Choroid plexus epithelial cell (primary cell): ENCODE results near the gene UBE3D.

ENCODE experiments used
- DNase-seq: peaks from one replicate; pipeline ENCODE4 v3.0.0-alpha.2; 2010; ENCODE audit warnings: low read depth
- H3K4me3 ChIP-seq: 2 replicates; pipeline ENCODE4 v1.5.1; 2011; ENCODE audit warnings: low read depth, mild to moderate bottlenecking, control low read depth, low read length, moderate library complexity
- CTCF ChIP-seq: conservative IDR thresholded peaks from 2 replicates; pipeline ENCODE4 v1.5.1; 2011; ENCODE audit warnings: low read depth, mild to moderate bottlenecking, control low read depth, inconsistent platforms, low read length, moderate library complexity

The UBE3D gene

GRCh38 chr6:82996156-82996555, 69.5 kb downstream of the UBE3D start:
- no peak overlapping the region for H3K4me3 ChIP-seq
- no peak for TF ChIP-seq CTCF
- no peak for DNase-seq

DNA sequence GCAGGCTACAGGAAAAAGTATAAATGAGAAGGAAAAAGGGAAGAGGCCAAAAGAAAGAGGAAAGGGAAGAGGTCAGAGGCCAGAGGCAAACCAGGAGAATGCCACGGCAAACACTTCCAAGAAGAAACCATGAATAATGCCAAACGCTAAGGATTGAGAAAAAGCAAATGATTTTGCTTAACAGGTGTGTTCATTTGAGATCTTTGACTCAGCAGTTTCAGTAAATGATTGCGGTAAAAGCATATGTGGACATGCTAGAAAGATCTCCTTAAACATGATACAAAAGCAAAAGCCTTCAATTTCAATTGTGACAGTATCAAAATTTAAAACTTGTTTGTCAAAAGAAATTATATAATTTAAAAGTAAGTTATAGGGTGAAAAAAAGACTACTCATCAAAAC, 70.6 kb downstream of the UBE3D start:
- no peak for DNase-seq
- TF ChIP-seq CTCF = no peak
- no peak overlapping the region for H3K4me3 ChIP-seq

DNA sequence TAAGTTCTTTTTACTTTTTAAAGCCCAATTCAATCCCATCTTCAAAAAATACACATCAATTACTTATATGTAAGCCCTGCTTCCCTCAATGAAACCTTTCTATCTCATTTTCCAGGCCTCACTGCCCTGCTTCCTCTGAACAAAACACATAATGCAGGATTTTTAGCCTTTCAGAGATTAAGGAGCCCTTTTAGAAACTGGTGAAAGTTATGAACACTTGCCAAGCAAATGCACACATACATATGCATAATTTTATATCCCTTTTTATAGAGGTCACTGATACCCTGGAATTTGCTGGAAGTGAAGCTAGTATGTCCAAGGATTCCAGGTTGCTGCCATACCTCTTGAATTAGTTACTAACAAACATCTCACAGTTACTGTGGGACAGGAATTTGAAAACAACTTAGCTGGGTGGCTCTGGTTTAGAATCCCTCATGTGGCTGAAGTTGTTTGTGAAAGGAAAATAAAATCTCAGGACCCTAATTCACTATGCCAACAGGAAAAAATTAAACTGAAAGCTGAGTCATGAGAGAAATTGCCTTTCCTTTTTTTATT, 75.8 kb downstream of the UBE3D start:
- H3K4me3 ChIP-seq = no peak overlapping the region
- DNase-seq = no peak
- TF ChIP-seq CTCF = no peak

DNA sequence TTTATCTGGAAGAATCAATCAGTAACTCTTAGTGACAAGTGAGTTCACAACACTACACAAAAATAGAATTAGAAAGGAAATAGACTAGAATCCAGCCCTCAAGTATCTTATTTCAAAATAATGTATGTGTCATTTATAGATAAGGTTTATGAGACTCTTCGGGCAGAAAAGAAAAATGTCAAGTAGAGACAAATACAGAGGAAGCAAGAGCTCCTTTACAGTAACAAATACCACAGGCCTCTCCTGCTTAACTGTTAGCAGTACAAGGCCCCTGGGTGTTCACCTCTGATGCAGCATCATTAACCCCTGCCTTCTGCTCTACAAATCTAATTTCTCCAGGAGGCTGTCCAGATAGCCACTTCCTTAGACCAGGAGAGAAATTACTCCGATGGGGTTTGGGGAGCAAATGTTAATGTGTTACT, 76.7 kb downstream of the UBE3D start:
- peak; percentile 54 for DNase-seq
- no peak for TF ChIP-seq CTCF

DNA sequence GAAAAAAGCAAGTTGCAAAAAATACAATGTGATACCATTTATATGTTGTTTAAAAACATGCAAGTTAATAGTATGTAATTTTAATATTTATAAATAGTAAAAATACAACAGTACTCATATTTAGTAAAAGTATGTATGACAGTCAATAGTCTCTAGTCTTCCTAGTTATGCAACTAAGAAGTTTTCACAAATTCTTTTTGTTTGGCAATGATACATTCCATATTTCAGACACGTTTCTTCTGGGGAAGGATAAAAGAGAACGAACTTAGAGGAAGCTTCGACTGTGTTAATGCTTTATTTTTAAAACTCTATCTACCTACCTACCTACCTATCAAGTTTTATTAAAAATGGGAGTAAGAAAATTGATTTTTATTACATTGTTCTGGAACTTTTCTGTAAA, 77.7 kb downstream of the UBE3D start:
- H3K4me3 ChIP-seq = no peak overlapping the region
- TF ChIP-seq CTCF = no peak
- DNase-seq = no peak

More for the DNA sequence above, 76.7 kb downstream of the UBE3D start:
- H3K4me3 ChIP-seq = no peak overlapping the region

- no peak overlapping the region for H3K4me3 ChIP-seq
- no peak for DNase-seq
- no peak for TF ChIP-seq CTCF
These were observed 78.2 kb downstream of the UBE3D start for GRCh38 chr6:82987416-82987815.

- no peak overlapping the region for H3K4me3 ChIP-seq
- DNase-seq = no peak
- TF ChIP-seq CTCF = no peak
These were observed 80.9 kb downstream of the UBE3D start for GRCh38 chr6:82984720-82985119.
